Measurements from ENCODE around the gene ZNF492. TPM values are rescaled to one million over a fixed set of nuclear protein-coding genes. Genes with fewer than 3 reads are reported as not detected.

ZNF492 gene
- total and polyA plus RNA-seq, 7 donors: 0.01 to 0.07 (median 0.03) TPM; not detected in 4

DNA sequence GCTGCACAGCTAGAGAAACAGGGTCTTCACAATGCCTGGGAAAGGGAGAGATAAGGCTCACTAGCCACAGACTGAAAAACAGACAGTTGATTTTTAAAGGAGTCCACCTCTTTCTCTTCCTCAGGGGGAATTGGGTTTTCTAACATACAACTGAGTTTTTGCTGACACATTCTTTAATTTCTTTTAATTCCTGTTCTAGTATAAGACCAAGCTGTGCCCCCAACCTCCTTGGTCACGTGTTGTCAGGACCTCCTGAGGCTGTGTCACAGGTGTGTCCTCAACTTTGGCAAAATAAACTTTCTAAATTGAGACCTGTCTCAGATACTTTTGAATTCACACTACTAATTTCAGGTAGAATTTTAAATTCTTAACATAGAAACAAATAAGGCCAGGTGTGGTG lies 12.1 kb upstream of the ZNF492 start:
- Histone ChIP-seq H3K27ac (no peak overlapping the region), H3K4me1 (no peaks in the 10 kb centered on the region), H3K36me3 (ENCODE audit: insufficient read depth in 1 of 2, low read depth in 1 of 2) (no peaks in the 10 kb centered on the region), H3K4me3 (no peak overlapping the region), H3K9me3 (no peaks in the 10 kb centered on the region), H3K27me3 (ENCODE audit: insufficient read depth in 3 of 3, low read length in 2 of 3) (peaks cover 0 to 22% (median 0%) of the 10 kb centered on the region in 3 donors)
- TF ChIP-seq, protein P1, sequence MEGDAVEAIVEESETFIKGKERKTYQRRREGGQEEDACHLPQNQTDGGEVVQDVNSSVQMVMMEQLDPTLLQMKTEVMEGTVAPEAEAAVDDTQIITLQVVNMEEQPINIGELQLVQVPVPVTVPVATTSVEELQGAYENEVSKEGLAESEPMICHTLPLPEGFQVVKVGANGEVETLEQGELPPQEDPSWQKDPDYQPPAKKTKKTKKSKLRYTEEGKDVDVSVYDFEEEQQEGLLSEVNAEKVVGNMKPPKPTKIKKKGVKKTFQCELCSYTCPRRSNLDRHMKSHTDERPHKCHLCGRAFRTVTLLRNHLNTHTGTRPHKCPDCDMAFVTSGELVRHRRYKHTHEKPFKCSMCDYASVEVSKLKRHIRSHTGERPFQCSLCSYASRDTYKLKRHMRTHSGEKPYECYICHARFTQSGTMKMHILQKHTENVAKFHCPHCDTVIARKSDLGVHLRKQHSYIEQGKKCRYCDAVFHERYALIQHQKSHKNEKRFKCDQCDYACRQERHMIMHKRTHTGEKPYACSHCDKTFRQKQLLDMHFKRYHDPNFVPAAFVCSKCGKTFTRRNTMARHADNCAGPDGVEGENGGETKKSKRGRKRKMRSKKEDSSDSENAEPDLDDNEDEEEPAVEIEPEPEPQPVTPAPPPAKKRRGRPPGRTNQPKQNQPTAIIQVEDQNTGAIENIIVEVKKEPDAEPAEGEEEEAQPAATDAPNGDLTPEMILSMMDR (IDR thresholded peaks at IDR 0.05): no peak
- no peak for DNase-seq
- intact Hi-C loops (cut with DNase I): no loop called here
- no peak for ATAC-seq
- WGBS, 3 donors: 67 to 84% (median 72%) methylated on average over 1 of the region's 1 CpG

DNA sequence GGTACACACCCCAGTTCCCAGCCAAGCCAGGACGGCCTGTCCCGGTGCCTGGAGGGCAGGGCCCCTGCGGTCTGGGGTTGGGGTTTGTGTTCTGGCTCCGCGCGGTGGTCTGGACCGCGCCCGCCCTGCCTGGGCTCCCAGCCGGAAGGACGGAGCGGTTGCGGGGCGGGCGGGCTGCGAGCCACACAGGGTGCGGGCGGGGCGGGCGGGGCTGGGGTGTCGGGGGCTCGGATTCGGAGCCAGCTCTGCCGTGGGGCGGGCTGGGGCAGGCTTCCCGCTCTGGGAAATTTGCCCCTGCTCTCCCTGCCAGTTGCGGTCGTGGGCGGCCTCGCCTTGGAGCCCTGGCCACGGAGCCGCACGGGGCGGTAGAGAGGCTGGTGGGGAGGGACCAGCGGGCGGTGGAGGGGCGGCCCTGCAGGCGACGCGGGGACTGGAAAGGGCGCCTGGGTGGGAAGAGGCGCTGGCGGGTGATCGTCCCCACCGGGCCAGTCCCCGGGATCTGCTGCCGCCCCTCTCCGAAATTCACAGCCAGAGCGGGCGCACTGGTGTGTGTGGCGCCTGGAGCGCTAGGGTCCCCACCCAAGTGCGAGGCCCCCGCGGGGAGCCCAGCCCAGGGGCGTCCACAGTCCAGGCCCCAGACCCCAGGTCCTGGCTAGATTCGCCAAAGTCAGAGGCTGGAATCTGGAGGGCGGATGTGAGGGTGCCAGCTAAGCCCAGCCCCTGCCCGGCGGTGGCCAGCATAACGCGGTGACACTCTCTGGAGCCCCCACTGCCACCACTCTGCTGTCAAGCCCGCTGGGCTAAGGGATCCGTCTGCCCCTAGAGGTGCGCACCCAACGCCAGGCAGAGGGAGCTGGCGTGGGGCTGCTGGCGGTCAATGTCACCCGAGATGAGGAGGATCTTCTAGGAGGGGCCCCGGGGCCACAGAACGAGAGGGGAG lies 11.0 kb upstream of the ZNF492 start:
- 4 to 7% (median 6%) methylated on average over 39 to 71 of the region's 71 CpGs for WGBS, 3 donors
- TF ChIP-seq, protein P1 (IDR thresholded peaks at IDR 0.05): no peak
- no peak overlapping the region for H3K27ac ChIP-seq
- DNase-seq (peak in 1 of 2 donors; percentile 19), ATAC-seq (no peak)
- intact Hi-C loops (cut with DNase I): no loop called here
- H3K4me3 ChIP-seq: peak overlapping the region; percentile 15
- no peaks in the 10 kb centered on the region for H3K9me3 ChIP-seq
- peaks cover 0 to 22% (median 0%) of the 10 kb centered on the region in 3 donors for H3K27me3 ChIP-seq (ENCODE audit: insufficient read depth in 3 of 3, low read length in 2 of 3)
- H3K4me1 ChIP-seq: no peaks in the 10 kb centered on the region
- no peaks in the 10 kb centered on the region for H3K36me3 ChIP-seq (ENCODE audit: insufficient read depth in 1 of 2, low read depth in 1 of 2)

DNA sequence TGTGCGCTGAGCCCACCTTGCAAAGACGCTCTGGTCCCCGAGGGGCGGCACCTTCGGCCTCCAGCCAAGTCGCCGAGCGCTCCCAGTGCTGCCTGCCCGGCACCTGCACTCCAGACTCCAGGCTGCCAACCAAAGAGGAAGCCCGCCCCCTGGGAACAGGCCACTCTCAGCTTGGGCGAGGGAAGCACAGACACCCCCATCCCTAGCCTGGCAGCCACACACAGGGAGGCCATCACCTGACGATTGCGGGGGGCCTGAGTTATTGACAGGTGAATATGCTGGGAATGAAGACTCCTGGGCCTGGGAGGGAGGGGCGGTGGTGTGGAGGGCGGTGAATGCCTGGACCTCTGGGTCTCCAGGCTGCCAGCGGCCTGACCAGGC lies 10.3 kb upstream of the ZNF492 start:
- intact Hi-C loops (cut with DNase I): no loop called here
- Histone ChIP-seq H3K4me3 (no peak overlapping the region), H3K36me3 (ENCODE audit: insufficient read depth in 1 of 2, low read depth in 1 of 2) (no peaks in the 10 kb centered on the region), H3K27ac (no peak overlapping the region), H3K9me3 (no peaks in the 10 kb centered on the region), H3K27me3 (ENCODE audit: insufficient read depth in 3 of 3, low read length in 2 of 3) (peaks cover 0 to 22% (median 0%) of the 10 kb centered on the region in 3 donors), H3K4me1 (no peaks in the 10 kb centered on the region)
- WGBS, 3 donors: 33 to 45% (median 34%) methylated on average over 14 to 16 of the region's 16 CpGs
- TF ChIP-seq, protein P1 (IDR thresholded peaks at IDR 0.05): no peak
- no peak for ATAC-seq
- DNase-seq: no peak

DNA sequence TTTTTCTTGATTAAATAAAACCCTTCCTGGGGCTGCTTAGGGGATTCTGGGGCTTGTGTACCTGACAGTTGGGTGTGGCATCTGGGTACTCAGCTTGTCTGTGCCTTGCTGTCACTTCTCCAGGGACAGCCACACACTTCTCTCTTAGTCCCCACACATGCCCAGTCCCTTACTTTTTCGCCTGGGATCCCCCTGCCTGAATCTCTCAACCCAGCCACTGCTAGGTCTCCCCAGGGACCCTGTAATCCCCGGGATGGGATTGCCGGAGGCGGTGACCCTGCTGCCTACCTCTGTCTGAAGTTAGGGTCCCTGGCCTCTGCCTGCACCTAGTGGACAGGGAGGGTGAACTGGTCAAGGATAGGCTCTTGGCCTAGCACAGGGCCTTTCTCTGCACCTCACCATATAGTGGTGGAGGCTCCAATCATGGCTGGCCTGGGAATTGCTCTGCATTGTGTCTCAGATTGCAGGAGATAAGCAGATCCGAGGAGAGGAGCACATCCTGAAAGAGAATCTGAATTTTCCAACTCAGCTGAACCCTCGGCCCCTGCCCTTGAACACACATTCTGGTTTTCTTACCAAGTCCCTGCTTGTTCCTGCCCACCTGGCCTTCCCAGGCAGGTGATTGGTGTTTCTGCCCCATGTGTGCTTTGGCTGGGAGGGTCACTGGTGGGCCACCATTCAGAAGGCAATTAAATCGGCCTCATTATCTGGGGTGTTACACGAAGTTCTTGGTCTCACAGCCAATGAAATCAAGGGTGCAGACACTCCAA lies 8.7 kb upstream of the ZNF492 start:
- DNase-seq: no peak
- Histone ChIP-seq H3K36me3 (ENCODE audit: insufficient read depth in 1 of 2, low read depth in 1 of 2) (no peaks in the 10 kb centered on the region), H3K9me3 (no peaks in the 10 kb centered on the region), H3K27me3 (ENCODE audit: insufficient read depth in 3 of 3, low read length in 2 of 3) (peaks cover 0 to 22% (median 0%) of the 10 kb centered on the region in 3 donors), H3K27ac (no peak overlapping the region), H3K4me3 (no peak overlapping the region), H3K4me1 (no peaks in the 10 kb centered on the region)
- WGBS, 3 donors: 59 to 68% (median 59%) methylated on average over 8 of the region's 8 CpGs
- intact Hi-C loops (cut with DNase I): no loop called here
- TF ChIP-seq, protein P1 (IDR thresholded peaks at IDR 0.05): no peak
- ATAC-seq: no peak
